Measurements from ENCODE around the gene CHST2.

DNA sequence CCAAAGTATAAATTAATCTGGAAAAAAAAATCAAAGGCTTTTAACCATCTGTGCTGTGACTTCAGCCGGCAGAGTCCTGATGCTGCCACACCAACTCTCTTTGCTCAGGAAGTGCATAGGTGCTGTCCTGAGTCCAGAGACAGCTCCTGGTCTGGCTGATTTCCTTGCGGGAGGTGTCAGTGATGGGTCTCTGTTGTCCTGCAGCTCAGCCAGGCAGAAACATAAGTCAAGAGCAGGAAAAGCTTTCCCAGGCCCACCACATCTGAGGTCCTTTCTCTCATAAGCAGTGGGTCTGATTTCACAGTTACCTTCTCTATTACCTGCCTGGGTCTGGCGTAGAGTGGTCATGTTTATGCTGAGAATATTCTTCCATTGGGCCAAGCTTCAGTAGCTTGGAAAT is 19.4 kb downstream of the CHST2 start:
- TF ChIP-seq, protein P1, sequence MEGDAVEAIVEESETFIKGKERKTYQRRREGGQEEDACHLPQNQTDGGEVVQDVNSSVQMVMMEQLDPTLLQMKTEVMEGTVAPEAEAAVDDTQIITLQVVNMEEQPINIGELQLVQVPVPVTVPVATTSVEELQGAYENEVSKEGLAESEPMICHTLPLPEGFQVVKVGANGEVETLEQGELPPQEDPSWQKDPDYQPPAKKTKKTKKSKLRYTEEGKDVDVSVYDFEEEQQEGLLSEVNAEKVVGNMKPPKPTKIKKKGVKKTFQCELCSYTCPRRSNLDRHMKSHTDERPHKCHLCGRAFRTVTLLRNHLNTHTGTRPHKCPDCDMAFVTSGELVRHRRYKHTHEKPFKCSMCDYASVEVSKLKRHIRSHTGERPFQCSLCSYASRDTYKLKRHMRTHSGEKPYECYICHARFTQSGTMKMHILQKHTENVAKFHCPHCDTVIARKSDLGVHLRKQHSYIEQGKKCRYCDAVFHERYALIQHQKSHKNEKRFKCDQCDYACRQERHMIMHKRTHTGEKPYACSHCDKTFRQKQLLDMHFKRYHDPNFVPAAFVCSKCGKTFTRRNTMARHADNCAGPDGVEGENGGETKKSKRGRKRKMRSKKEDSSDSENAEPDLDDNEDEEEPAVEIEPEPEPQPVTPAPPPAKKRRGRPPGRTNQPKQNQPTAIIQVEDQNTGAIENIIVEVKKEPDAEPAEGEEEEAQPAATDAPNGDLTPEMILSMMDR (conservative IDR thresholded peaks at IDR 0.05), result no peak
- TF ChIP-seq ZFX (IDR thresholded peaks at IDR 0.05), result no peak

Data from C4-2B (cell line).